NCI-H526 (cell line): ENCODE results near the gene PEX16.
A peak's percentile ranks its signal among the peaks of the same experiment; 100 is the strongest.

ENCODE experiments used
- DNase-seq, 2 experiments: peaks; one replicate each; lab custom pipeline; 2025; lab: John Stamatoyannopoulos, UW

Gene PEX16

DNA sequence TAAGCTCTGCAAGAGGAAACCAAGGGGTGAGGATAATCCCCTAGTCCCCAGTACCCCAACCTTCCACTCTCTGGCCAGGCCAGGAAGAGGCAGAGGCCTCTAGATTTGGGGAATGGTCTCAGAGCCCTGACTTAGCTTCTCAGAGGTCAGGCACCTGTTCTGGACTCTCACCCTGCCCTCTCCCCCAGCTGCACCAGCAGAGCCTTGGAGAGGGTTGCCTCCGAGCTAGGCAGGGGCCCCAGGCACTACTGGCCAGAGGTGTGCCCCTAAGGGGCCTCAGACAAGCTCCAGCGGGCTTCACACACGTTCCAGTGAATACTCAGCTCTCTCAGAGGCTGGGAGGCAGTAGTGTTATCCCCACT lies 18.6 kb downstream of the PEX16 start:
- no peak for DNase-seq

DNA sequence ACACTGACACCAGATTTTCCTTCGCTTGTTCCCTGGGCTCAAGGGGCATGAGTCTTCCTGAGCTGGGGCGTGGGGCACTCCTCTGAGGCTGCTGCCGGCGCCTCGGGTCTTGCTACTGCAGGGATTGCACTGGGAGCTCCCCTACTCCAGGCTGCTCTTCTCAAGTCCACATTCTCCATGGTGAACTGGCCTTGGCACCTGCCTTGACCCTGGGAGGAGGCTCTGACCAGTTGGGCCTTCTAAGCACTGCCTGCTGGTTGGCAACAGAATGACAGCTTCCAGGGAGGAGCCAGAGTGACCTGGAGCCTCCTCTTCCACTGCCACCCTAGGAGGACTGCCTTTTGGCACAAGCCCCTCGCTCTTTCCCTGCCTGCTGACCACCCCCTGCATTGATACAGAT lies 20.1 kb downstream of the PEX16 start:
- no peak for DNase-seq

DNA sequence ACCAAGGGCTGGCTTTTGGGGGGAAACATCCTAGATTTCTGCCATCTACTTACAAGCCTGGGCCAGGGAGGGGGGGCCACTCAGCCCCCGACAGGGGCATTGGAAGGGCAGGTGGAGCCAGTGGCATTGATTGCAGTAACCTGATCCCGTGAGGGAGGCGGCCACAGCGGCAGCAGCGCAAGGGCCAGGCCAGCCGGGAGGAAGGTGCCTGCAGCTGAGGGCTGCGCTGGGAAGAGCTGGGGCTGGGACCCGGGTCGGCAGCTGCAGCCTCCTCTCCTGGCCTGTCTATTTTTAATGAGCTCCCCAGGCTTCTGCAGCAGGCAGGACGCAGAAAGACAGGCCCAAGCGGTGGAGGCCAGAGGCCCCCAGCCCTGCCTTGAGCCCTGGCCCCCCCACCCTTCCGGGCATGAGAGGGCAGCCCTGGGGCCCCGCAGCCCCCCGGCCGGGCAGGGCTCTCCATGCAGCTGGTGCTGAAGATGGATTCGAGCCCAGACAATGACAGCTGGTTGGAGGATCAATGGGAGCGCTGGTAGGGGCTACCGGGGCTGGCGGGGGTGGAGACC lies 21.2 kb downstream of the PEX16 start:
- DNase-seq, result peak; percentile 69 to 93

DNA sequence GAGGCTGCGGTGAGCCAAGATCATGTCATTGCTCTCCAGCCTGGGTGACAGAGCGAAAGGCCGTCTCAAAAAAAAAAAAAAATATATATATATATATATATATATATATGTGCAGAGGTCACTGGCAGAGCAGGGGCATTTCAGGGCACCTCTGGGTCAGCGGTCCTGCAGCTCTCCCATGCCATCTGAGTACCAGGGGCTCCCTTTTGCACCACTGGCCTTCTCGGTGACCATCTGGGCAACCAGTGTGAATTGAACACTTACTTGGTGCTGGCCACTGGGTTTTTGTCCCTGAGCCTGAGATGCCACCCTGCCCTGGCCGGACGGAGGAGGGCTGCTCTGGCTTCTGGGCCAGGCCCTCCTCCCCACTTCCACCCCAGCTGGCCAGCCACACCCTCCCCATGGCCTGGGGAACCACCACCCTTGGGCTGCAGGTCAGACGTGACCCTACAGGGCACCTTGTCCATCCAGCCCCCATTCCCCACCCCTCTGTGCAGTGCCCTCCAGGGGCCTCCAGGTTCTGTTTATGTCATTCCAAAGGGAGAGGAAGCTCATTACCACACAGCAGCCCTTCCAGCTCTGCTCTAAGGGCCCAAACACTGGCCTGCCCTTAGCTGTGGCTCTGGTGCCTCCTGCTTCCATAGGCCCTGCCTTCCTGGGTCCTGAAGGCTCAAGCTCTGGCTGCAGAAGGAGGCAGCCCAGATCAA lies 22.0 kb downstream of the PEX16 start:
- DNase-seq, result no peak

DNA sequence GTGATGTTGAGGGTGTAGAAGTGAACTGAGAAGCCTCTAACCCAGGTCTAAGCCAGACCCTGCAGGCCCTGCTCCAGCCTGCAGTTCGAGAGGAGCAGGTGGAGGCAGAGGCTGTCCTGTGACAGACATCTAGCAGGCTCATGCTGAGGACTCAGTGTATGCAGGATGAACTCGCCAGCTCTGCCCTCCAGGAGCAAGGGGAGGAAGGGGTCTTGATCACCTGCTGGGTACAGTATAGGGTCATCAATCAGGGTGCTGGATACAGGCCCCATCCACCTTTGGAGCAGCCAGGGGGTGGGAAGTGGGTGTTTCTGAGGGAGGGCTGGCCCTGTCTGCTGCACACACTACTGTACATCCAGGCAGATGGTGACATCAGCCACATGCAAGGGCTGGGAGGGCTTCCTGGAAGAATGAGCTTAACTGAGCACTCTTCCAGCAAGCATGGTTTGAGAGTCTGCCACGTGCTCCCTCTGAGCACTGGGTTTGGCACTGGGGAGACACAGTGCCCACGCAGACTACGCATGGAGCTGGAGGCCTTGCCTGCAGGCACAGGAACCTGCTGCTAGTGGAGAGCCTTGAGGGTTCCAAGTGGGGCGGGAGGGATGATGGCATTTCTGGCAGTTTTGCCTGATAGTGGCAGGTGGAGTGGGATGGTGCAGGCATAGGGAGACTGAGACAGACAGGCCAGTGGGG lies 23.0 kb downstream of the PEX16 start:
- no peak for DNase-seq

DNA sequence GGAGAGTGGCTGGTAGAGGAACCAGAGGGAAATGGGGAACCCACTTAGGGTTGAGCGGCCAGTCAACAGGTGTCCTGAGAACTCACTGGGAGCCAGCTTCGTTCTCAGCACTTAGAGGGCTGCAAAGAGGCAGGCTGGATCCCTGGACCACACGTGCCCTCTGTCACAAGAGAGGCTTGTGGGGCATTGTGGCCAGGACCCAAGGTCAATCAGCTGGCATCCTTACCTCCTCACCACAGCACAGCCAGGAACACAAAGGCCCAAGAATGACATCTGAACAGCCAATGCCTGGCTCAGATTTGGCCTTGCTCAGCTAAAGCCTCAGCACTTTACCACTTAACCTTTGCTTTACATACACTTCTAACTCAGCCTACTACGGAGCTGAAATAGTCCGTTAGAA lies 24.8 kb downstream of the PEX16 start:
- DNase-seq, result no peak

DNA sequence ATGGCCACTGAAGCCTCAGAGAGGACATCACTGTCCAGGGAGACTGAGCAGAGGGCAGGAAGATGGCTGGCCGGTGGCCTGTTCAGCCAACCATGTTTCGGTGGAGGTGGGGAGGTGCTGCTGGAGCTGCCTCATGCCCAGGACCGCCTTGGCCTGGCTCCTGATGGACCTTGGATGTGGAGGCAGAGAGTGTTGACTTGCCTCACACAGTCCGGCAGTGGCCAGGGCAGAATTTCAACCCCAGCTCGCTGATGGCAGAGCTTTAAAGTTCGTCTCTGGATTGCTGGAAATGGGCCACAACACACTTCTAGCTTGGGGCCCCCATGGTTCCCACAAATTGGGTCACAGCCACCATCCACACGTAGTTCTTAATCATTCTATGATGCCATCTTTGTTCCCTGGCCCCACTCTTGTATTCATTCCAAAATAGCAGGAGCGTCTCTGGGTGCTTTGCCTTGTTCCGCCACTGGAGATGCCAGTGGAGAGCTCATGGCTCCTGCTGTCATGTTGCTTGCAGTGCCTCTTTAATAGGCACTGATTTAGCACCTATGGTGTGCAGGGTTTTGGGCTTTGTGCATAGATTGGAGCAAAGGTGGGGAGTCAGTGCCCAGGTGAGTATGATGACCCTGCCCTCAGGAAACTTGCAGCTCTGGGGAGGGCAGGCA lies 26.7 kb downstream of the PEX16 start:
- DNase-seq, result no peak

DNA sequence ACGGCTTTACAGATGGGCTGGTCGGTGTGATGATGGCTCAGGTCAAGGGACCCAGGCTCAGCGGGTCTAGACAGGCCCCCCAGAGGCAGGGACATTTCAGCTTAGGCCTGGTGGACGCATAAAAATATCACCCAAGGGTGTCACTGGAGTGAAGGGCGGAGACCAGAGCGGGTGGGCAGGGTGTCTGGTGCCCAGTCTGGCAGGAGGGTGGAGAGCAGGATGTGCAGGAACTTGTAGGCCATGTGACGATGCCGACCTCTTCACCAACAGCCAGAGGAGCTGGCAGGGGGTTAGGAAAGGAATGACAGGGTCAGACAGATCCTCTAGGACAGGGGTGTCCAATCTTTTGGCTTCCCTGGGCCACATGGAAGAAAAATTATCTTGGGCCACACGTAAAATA lies 27.7 kb downstream of the PEX16 start:
- no peak for DNase-seq

DNA sequence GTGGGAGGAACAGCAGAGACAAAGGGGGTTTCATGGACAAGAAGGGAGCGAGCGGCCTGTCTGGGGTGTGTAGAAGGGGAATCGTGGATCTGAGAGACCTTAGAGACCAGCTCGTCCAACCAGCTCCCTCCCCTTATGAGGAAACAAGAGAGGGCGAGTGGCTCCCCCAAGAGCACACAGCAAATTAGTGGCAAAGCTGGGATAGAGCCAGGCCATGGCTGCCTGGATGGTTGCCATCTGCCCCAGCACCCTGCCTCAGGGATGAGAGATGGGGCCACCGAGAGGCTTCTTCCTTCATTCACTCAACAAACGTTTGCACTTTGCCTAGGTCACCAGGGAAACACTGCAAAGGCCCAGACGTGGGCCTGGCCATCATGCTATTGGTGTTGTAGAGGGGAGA lies 28.1 kb downstream of the PEX16 start:
- no peak for DNase-seq

DNA sequence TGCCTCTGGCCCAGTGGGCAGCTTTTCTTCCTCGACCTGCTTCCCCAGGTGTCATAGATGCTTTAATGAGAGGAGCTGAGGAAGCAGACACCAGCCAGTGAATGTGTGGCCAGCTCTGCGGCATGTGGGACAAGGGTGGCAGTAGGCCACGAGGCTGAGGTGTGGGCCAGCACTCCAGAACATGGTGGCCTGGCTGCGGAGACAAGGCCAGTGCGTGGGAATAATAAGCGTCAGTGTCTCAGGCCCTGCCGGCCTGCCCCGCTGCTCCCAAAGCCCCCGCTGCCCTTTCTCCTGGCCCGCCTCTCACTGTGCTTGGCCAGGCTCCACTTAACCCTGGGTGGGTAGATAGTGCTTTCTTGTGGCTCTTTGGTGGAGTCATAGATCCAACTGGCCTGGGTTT lies 30.1 kb downstream of the PEX16 start:
- DNase-seq, result no peak

DNA sequence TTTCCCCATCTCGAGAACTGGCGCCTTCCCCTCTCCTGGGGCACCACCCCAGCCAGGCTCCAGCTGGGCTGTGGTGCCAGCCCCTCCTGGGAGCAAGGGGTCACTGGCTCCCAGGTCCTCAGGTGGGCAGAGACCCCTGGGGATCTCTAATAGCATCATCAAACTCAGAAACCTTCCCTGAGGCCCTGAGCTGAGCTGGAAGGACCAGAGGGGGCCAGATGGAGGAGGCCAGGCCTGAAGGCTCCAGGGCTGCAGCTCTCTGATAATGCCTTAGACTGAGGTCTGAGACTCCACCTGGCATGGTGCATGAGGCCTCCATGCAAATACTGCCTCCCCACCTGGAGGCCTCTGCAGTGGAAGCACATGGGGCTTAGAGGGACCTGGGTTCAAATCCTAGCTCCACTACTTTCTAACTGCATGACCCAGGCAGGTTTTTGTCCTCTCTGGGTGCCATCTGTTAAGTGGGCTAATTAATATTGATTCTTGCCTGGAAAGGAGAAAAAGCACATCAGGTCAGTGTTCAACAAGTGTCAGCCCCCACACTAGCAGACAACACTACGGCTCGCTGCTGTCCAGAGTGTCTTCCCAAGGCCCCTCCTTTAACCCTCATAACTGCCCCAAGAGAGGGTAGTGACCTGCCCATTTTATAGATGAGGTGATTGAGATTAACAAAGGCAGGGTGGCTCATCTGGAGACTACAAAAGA lies 30.7 kb downstream of the PEX16 start:
- DNase-seq, result no peak

DNA sequence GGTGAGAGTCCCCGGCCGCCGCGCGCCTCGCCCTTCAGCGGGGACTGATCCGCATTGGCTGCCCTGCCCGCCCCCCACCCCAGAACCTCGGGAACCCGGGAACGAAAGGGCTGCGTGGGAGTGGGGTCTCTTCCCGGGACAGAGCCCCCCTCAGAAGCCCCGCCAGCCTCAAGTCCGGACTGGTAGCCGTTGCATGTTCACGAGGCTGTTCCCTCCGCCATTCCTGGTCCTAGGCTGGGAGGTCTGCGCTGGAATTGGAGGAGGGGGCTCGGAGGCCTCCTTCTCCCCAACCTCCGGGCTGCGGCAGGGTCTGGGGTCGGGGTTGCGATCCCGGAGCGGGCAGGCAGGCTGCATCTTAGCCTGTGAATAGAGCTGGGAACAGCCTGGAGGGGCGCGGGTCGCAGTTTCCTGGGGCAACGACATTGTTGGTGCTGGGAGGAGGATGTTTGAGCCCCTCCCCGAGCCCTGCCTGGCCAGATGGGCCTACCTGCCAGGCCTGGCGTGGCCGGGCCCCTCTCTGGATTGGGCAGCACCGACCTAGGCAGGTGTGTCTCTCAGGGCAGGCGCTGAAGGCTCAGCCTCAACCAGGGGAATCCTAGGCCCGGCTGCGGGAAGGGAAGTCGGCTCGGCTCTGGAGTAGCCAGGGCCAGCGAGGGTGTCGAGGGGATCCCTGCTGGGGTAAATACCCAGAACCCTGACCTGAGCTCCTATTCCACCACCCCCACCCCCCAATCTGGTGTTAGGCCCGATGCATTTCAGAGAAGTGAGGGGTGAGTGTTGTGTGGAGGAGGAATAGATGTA lies 31.6 kb downstream of the PEX16 start:
- peak; percentile 37 to 79 for DNase-seq

DNA sequence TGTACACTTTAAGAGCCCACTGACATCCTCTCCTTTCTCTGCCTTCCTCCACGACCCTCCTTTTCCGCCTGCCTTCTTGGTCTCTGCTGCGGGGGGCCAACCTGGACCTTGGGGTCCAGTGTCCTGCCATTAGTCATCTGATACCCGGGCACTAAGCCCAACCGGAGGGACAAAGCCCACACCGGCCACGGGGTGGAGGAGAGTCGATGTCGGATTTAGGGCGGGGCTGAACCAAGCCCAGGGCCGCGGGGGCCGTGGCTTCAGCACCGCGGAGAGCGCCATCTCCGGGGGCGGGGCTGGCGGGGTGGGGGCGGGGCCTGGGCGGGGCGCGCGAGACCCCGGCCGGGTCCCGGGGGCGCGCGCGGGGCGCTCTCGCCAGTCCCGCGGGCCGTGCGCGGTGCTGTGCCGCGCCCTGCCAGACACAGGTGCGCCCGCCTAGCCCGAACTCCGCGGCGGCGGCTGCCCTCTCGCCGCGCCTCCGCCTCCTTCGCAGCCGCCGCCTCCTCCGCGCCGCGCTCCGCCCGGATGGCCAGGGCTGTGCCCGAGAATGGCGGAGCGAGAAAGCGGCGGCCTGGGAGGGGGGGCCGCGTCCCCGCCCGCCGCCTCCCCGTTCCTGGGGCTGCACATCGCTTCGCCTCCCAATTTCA lies 32.3 kb downstream of the PEX16 start, which contains the start of gene MAPK8IP1:
TSS of gene MAPK8IP1 (plus strand) at position 378 of the 647 bp plus-strand sequence. CDS start at position 548, 170 bp downstream.
- DNase-seq, result peak; percentile 30 to 94

DNA sequence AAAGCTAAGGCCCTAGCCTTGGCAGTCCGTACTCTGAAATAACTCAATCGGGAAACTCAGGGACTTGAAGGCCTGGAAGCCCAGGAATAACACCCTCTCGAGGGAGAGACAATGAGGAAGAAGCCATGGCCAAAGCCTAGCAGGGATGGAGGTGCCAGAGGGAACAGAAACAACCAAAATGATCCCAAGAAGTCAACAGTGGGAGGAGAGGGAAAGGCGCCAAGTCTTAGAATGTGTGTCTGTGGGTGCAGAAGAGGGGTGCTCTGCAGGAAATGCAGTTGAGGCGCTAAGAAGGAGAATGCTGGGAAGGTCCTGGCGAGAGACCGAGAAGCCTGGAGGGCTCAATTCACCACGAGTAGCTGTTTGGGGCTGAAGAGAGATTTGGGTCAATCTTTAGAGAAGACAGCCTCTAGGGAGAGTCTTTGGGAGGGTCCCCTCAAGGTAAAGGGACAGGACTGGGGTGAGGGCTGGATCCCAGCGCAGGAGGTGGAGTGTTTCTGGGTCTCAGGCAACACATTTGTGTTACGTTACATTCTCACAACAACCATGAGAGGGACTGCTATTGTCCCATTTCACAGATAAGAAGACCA lies 33.0 kb downstream of the PEX16 start:
- no peak for DNase-seq

DNA sequence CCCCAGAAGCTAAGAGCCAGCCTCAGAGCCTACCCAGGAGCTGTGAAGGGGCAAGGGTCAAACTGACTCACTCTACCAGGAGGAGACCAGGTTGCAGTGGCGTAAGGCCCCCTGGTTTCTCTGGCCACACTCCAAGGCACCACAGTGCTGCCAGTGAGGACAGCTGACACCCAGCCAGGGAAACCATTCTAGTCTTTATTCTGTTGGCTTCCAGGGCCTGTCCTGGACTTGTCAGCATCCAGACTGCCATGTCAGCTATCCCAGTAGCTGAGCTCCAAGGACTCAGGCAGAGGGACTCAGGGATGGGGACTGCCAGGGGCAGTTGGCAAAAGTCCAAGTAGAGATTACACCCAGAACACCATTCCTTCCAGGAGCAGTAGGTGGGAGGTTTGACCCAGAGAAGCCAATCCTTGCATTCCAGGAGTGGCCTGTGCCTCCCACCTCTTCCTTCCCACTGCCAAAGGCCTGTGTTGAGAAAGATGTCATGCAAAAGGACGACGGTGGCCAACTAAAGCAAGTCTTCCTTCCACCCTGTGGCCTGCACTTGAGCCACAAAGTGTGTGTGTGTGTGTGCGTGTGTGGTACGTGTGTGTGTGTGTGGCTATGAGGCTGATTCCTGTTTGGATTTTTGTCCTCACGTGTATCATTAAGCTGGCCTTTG lies 35.8 kb downstream of the PEX16 start:
- no peak for DNase-seq

DNA sequence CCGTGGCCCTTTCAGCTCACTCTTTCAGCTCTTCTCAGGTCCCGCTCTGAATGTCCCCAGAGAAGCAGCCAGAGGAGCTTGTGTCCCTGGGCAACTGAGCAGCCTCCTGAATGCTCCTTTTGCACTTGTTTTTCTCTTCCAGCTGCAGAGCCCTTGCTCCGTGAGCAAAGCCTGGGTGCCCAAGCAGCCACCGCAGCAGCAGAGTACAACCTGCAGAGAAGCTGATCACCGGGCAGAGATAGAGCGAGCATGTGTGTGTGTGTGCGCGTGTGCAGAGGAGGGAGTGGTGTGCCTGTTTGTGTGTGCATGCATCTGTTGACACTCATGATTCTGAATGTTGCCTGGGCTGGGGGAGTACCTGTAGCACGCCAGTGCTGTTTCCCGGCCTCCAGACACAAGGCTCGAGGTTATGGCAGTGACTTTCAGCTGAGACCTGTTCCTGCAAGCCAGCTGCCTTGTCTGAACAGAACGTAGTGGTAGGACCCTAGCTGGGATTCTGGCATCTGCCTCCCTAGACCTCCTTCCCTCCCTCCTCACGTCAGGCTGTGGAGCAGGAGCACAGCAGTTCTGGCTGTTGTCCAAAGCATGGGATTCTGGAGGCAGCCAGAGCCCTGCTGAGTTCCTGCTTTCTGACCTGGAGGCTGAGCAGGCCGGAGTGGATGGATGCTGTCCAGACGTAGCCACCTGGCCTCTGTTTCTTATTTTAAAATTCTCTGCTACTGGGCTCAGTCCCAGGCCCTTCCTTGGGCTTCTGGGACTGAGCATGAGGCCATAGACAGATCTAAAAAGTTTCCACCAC lies 36.7 kb downstream of the PEX16 start:
- no peak for DNase-seq

DNA sequence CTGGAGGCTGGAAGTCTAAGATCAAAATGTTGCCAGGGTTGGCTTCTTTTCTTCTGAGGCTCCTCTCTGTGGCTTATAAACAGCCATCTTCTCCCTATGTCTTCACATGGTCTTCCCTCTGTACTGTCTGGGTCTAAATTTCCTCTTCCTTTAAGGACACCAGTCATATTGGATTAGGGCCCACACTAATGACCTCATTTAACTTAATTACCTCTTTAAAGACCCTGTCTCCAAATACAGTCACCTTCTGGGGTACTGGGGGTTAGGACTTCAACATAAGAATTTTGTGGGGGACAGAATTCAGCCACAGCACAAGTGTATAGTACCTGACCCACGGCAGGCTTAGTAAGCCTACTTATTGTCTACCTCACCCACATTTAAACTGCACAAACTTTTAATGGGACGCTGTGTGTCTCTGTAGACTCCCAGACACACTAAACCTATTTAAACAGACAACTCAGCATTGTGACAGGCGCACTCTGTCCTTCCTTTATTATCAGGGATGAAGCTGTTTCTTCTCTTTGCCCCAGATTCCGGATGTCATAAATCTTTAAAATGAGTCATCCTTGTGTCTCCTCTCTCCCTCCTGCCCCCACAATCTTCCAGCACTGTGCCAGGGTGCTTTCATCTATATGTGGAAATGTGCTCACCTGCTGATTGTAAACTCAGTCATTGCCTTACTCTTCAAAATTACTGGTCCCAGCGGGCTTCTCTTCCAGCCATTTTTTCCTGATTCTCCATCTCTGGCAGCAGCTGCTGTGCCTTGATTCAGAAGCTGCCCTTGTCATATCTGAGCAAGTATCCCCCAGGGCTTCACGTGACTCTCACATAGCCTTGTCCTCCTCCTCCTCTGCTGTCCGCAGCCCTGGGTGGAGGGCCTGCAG lies 37.6 kb downstream of the PEX16 start:
- DNase-seq, result no peak

DNA sequence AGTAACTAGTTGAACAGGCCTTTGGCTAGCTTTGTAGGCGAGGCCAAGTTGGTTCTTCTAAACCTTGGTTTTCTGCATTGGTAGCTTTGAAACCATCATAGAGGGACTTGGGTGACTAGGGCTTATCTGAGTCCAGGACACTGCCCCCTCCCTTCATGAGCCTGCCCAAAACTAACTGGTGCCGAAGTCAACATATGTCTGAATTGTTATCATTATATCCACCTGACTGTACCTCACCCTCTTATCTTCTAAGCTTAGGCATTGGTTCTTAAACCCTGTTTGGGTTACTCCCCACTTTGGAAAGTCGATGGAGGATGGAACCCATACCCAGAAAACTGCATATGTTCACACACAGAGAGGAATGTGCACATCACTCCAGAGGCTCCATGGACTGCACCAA lies 39.8 kb downstream of the PEX16 start:
- DNase-seq, result no peak
